SK-N-MC (cell line): ENCODE data around the gene ATXN7.

Experiments
- EZH2 ChIP-seq: fragments of 200-600 bp; sonication (generic); IDR thresholded peaks from one replicate; pipeline ENCODE4 v1.6.1; 2017; ENCODE audit warnings: antibody characterized with exemption
- FOXP2 ChIP-seq: optimal IDR thresholded peaks from 2 replicates; pipeline ENCODE3; 2011; ENCODE audit warnings: mild to moderate bottlenecking, moderate library complexity; ENCODE audit not compliant: insufficient read depth; ENCODE audit errors: extremely low read length, control extremely low read depth
- POLR2AphosphoS5 ChIP-seq: IDR thresholded peaks from 2 replicates; pipeline ENCODE4 v1.6.1; 2012; ENCODE audit warnings: mild to moderate bottlenecking, low read depth, low read length, borderline replicate concordance

DNA sequence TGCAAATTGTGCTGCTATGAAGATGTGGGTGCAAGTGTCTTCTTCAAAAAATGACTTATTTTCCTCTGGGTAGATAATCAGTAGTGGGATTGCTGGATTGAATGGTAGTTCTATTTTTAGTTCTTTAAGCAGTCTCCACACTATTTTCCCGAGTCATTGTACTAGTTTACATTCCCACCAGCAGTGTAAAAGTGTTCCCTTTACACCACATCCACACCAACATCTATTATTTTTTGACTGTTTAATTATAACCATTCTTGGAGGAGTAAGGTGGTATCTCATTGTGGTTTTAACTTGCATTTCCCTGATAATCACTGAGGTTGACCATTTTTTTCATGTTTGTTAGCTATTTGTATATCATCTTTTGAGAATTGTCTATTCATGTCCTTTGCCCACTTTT is 179.3 kb downstream of the ATXN7 start:
- TF ChIP-seq POLR2AphosphoS5 = no peak
- no peak for TF ChIP-seq EZH2
- no peak for TF ChIP-seq FOXP2
